AG04450 (cell line): ENCODE data around the gene ADAM19. TPM values are rescaled to one million over a fixed set of nuclear protein-coding genes. Genes with fewer than 3 reads are reported as not detected.

Experiments
- CTCF ChIA-PET: fragments of 300-600, 350-600 bp; formaldehyde crosslinking; extraction: SDS; loops from one replicate; lab custom pipeline; 2022; ENCODE audit warnings: antibody characterized with exemption, inconsistent platforms; lab: Charles Lee
- POLR2A ChIA-PET: fragments of 350-600 bp; formaldehyde crosslinking; extraction: SDS; loops from one replicate; lab custom pipeline; 2021; ENCODE audit warnings: antibody characterized with exemption, inconsistent platforms; lab: Yijun Ruan, JAX
- DNase-seq: peaks from one replicate; pipeline ENCODE4 v3.0.0-alpha.2; 2011; ENCODE audit warnings: low read depth, low spot score
- H3K27ac ChIP-seq: one replicate; pipeline ENCODE4 v1.5.1; 2012; ENCODE audit warnings: low read depth, low read length, control low read depth
- H3K27me3 ChIP-seq: one replicate; pipeline ENCODE4 v1.6.0; 2012; ENCODE audit warnings: low read length; ENCODE audit not compliant: control insufficient read depth, insufficient read depth
- H3K4me3 ChIP-seq: 2 replicates; pipeline ENCODE4 v1.5.1; 2011; ENCODE audit warnings: mild to moderate bottlenecking, low read depth, low read length, control low read depth
- H3K9me3 ChIP-seq: 2 replicates; pipeline ENCODE4 v1.5.1; 2012; ENCODE audit warnings: low read length; ENCODE audit not compliant: control insufficient read depth, insufficient read depth
- CTCF ChIP-seq: IDR thresholded peaks from 2 replicates; pipeline ENCODE4 v1.5.1; 2011; ENCODE audit warnings: low read depth, low read length, control low read depth, inconsistent platforms
- polyA plus RNA-seq: library from polyadenylated mRNA; depleted of rRNA; stranded (reverse); fragments of >200 nt; gene quantifications from 2 replicates; pipeline ENCODE4 v1.2.3, GENCODE V29; 2011

The ADAM19 gene
- polyA plus RNA-seq, 1 experiment = 44.7 TPM

GRCh38 chr5:157497875-157498611 is 77.5 kb downstream of the ADAM19 start:
- no peaks in the 10 kb centered on the region for H3K9me3 ChIP-seq
- POLR2A ChIA-PET = no interaction called here
- no peak for TF ChIP-seq CTCF
- no peak for DNase-seq
- CTCF ChIA-PET = interaction anchor here (1.2 to 2.3 kb wide), 2 partner anchors 21 to 26 kb away, joined by 3 to 10 read pairs; no protein-coding TSS in a partner anchor
- H3K27me3 ChIP-seq = no peaks in the 10 kb centered on the region
- H3K27ac ChIP-seq = peak overlapping the region; percentile 31
- H3K4me3 ChIP-seq = no peak overlapping the region

- H3K27me3 ChIP-seq = no peaks in the 10 kb centered on the region
- TF ChIP-seq CTCF = no peak
- ChIA-PET CTCF (interaction anchor here (1.0 to 1.2 kb wide), 2 partner anchors 19 to 25 kb away, joined by 3 to 6 read pairs; no protein-coding TSS in a partner anchor), POLR2A (no interaction called here)
- H3K4me3 ChIP-seq = no peak overlapping the region
- no peak for DNase-seq
- H3K27ac ChIP-seq = no peak overlapping the region
- H3K9me3 ChIP-seq = no peaks in the 10 kb centered on the region
These were observed 78.7 kb downstream of the ADAM19 start for GRCh38 chr5:157496864-157497263.

GRCh38 chr5:157494178-157494832 is 81.3 kb downstream of the ADAM19 start:
- H3K9me3 ChIP-seq = no peaks in the 10 kb centered on the region; the same call in 1 of the 2 replicates
- POLR2A ChIA-PET = interaction anchor here (0.5 kb wide), 1 partner anchor 119 kb away, joined by 3 read pairs; no protein-coding TSS in a partner anchor
- H3K27ac ChIP-seq = no peak overlapping the region
- no peaks in the 10 kb centered on the region for H3K27me3 ChIP-seq
- TF ChIP-seq CTCF = no peak
- CTCF ChIA-PET = interaction anchor here (1.1 kb wide), 1 partner anchor 17 kb away, joined by 5 read pairs; no protein-coding TSS in a partner anchor
- H3K4me3 ChIP-seq = no peak overlapping the region
- DNase-seq = no peak

GRCh38 chr5:157492886-157493285 is 82.7 kb downstream of the ADAM19 start:
- Histone ChIP-seq H3K4me3 (no peak overlapping the region), H3K9me3 (no peaks in the 10 kb centered on the region; the same call in 1 of the 2 replicates), H3K27me3 (no peaks in the 10 kb centered on the region), H3K27ac (no peak overlapping the region)
- TF ChIP-seq CTCF = no peak
- POLR2A ChIA-PET = no interaction called here
- CTCF ChIA-PET = no interaction called here
- no peak for DNase-seq
